Glutamatergic neuron (in vitro differentiated cells): Measurements from ENCODE around the gene ROBO1. TPM values are rescaled to one million over a fixed set of nuclear protein-coding genes. Genes with fewer than 3 reads are reported as not detected.
"Not testable (repeated sequence)": the region's sequence is repeated elsewhere in the genome, so short reads cannot be mapped to it uniquely, and the experiment has no call there.

ENCODE experiments used
- DNase-seq: peaks from one replicate; pipeline ENCODE4 v3.0.0; 2022
- H3K27ac Mint-ChIP-seq: one replicate; pipeline ENCODE4 v1.8.0; 2020; ENCODE audit warnings: mild to moderate bottlenecking, mixed read lengths, inconsistent platforms; ENCODE audit not compliant: unreplicated experiment
- H3K27me3 Mint-ChIP-seq: one replicate; pipeline ENCODE4 v1.8.0; 2020; ENCODE audit warnings: mild to moderate bottlenecking, moderate library complexity, mixed read lengths, inconsistent platforms; ENCODE audit not compliant: unreplicated experiment
- H3K36me3 Mint-ChIP-seq: one replicate; pipeline ENCODE4 v1.8.0; 2020; ENCODE audit warnings: mild to moderate bottlenecking, mixed read lengths, inconsistent platforms; ENCODE audit not compliant: unreplicated experiment
- H3K4me1 Mint-ChIP-seq: one replicate; pipeline ENCODE4 v1.8.0; 2020; ENCODE audit warnings: mild to moderate bottlenecking, low read depth, mixed read lengths, inconsistent platforms; ENCODE audit not compliant: unreplicated experiment
- H3K4me3 Mint-ChIP-seq: one replicate; pipeline ENCODE4 v1.8.0; 2020; ENCODE audit warnings: mild to moderate bottlenecking, mixed read lengths, inconsistent platforms; ENCODE audit not compliant: unreplicated experiment
- H3K9me3 Mint-ChIP-seq: one replicate; pipeline ENCODE4 v1.8.0; 2020; ENCODE audit warnings: mild to moderate bottlenecking, moderate library complexity, mixed read lengths, inconsistent platforms; ENCODE audit not compliant: unreplicated experiment
- total RNA-seq: library from RNA; stranded (reverse); fragmentation: NEBNext Ultra II Directional; extraction: Animal tissue kit (Norgen Biotek cat#: 25700); gene quantifications from one replicate; pipeline ENCODE4 v1.2.1, GENCODE V29; 2021; ENCODE audit not compliant: unreplicated experiment
- TF ChIP-seq, protein P1 (sequence below): fragments of 200-600 bp; sonication (generic); IDR thresholded peaks from one replicate; pipeline ENCODE4 v1.5.0; 2021; ENCODE audit not compliant: partially characterized antibody, unreplicated experiment

ROBO1 gene
- total RNA-seq, 1 donor from 2014 or later = 505 TPM

DNA sequence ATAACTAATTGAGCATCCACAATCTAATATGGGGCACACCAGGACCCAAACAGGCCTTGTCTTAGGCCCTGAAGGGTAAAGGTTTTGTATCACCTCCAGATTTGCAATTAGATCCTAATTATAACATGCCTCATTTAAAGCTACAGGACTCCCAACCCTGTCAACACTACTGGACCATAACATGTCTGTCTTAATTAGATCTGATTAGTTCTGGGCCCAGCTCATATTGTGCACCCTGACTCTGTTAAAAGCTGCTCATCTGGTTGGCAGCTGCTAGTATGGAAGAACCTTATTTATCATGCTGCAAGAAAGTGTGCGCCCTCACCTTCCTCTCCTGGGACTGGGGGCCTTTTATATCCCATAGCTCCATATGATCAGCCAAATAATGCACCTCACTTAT, 457.8 kb downstream of the ROBO1 start:
- Mint-ChIP-seq H3K27me3 (peaks cover 2% of the 10 kb centered on the region), H3K27ac (no peak overlapping the region), H3K9me3 (no peaks in the 10 kb centered on the region), H3K36me3 (no peaks in the 10 kb centered on the region), H3K4me3 (no peak overlapping the region), H3K4me1 (peaks cover 6% of the 10 kb centered on the region)
- no peak for DNase-seq
- TF ChIP-seq, protein P1, sequence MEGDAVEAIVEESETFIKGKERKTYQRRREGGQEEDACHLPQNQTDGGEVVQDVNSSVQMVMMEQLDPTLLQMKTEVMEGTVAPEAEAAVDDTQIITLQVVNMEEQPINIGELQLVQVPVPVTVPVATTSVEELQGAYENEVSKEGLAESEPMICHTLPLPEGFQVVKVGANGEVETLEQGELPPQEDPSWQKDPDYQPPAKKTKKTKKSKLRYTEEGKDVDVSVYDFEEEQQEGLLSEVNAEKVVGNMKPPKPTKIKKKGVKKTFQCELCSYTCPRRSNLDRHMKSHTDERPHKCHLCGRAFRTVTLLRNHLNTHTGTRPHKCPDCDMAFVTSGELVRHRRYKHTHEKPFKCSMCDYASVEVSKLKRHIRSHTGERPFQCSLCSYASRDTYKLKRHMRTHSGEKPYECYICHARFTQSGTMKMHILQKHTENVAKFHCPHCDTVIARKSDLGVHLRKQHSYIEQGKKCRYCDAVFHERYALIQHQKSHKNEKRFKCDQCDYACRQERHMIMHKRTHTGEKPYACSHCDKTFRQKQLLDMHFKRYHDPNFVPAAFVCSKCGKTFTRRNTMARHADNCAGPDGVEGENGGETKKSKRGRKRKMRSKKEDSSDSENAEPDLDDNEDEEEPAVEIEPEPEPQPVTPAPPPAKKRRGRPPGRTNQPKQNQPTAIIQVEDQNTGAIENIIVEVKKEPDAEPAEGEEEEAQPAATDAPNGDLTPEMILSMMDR = no peak

DNA sequence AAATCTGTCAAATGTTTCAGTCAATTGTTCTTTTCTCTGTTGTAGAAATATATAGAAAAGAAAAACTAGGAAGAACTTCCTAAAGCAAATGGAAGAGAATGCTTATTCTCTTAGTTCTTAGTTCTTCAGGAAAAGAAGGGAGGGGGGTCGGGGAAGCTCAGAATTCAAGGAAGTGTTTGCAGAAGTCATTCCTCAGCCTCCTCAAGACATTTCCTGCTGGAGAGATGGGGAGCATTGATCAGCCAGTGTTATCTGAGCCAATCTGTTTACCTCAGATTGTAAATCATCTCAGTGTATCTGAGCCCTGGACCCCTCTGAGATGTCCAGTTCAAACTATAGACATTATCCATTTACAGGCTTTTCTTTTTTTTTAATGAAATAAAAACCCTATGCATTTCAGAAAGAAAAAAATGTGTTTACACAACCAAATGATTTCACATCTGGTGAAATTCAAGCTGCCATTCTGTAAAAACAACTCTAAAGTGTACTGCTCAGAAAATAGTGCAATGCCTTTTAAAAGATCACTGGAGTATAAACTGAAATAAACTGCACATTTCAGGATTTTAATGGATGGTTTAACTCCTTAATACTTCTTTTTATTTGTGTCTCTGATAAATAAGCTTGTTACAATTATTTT, 460.7 kb downstream of the ROBO1 start:
- Mint-ChIP-seq H3K36me3 (no peaks in the 10 kb centered on the region), H3K27me3 (peaks cover 4% of the 10 kb centered on the region), H3K9me3 (no peaks in the 10 kb centered on the region), H3K4me3 (no peak overlapping the region), H3K4me1 (peaks cover 6% of the 10 kb centered on the region), H3K27ac (no peak overlapping the region)
- TF ChIP-seq, protein P1 = no peak
- no peak for DNase-seq

DNA sequence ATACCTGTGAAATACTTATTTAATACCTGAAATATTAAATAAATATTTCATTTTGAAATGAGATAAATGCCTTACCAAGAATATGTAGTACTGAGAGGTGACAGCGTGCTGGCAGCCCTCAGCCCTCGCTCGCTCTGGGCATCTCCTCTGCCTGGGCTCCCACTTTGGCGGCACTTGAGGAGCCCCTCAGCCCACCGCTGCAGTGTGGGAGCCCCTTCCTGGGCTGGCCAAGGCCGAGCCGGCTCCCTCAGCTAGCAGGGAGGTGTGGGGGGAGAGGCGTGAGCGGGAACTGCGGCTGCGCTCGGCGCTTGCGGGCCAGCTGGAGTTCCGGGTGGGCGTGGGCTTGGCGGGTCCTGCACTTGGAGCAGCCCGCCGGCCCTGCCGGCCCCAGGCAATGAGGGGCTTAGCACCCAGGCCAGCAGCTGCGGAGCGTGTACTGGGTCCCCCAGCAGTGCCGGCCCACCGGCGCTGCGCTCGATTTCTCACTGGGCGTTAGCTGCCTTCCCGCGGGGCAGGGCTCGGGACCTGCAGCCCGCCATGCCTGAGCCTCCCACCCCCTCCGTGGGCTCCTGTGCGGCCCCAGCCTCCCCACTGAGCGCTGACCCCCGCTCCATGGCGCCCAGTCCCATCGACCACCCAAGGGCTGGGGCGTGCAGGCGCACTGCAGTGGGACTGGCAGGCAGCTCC, 467.7 kb downstream of the ROBO1 start:
- H3K4me3 Mint-ChIP-seq, H3K27me3 Mint-ChIP-seq, H3K4me1 Mint-ChIP-seq, H3K36me3 Mint-ChIP-seq, DNase-seq, H3K27ac Mint-ChIP-seq, H3K9me3 Mint-ChIP-seq: not testable (repeated sequence)

DNA sequence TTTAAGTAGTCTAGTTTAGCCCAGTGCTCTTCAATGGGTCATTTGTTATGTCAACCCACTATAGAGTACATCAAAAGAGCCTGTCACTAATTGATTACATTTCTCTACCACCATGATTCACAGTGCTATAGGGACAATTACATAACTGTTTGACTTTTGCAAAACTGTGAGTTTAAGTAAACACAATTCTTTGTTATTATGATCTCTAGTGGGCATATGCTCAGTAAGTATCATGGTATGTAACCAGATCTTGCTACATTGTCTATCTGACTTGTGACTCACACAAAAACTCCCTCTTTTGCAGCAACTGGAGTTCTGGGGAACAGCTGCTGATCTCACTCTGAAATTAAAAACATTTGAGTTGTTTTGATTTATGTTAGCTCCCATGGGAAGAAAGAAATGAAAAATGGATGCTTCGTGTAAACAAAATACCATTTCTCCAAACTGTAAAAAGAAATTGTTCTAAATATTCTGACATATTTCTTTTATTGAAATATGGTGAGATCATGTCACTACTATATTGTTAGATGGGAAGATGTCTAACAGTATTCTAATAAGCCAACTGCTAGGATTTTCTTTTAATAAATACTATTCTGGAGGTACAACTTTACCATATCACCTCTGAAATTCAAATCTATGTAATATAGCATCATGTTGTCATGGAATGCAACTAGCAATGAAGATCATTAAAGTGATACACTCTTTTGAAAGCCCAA, 470.4 kb downstream of the ROBO1 start:
- Mint-ChIP-seq H3K27ac (peak overlapping the region; percentile 34), H3K4me1 (peaks cover 5% of the 10 kb centered on the region), H3K27me3 (no peaks in the 10 kb centered on the region), H3K36me3 (no peaks in the 10 kb centered on the region), H3K4me3 (no peak overlapping the region), H3K9me3 (peaks cover 5% of the 10 kb centered on the region)
- DNase-seq = no peak
- TF ChIP-seq, protein P1 = no peak

DNA sequence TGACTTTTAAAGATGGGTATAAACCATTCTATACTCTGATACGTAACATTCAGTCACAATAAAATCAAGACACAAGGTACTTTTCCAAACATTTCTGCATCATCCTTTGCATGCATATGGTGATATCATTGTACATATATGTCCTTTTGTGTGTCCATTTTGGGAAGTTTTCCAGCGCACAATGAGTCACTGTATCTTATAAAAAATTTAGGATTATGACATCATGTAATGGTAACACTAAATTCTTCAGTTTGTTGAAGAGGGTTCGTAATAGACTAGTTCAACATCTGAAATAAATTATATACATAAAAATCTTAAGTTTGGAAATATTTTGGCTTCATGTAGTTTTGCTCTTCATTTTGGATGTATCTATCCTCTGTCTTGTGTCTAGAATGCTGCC, 480.9 kb downstream of the ROBO1 start:
- TF ChIP-seq, protein P1 = no peak
- no peak for DNase-seq
- Mint-ChIP-seq H3K27me3 (no peaks in the 10 kb centered on the region), H3K4me3 (no peak overlapping the region), H3K27ac (no peak overlapping the region), H3K9me3 (no peaks in the 10 kb centered on the region), H3K4me1 (no peaks in the 10 kb centered on the region), H3K36me3 (no peaks in the 10 kb centered on the region)
